OCI-LY1 (cell line): Measurements from ENCODE around the gene MOV10.

Experiments used
- H2AFZ ChIP-seq: fragments of 200-600 bp; sonication (generic), shearing (Covaris generic); 2 replicates; pipeline ENCODE4 v1.6.0; 2014; ENCODE audit warnings: antibody characterized with exemption, mild to moderate bottlenecking, low read length
- H3F3A ChIP-seq: fragments of 200-600 bp; sonication (generic), shearing (Covaris generic); 2 replicates; pipeline ENCODE4 v1.6.0; 2014; ENCODE audit warnings: mild to moderate bottlenecking, antibody characterized with exemption, low read length, moderate library complexity; ENCODE audit not compliant: insufficient read depth
- H3K27ac ChIP-seq: fragments of 200-600 bp; sonication (generic); 2 replicates; pipeline ENCODE4 v1.5.1; 2014; ENCODE audit warnings: low read length, mixed run types, mild to moderate bottlenecking, low read depth; ENCODE audit not compliant: poor library complexity, severe bottlenecking
- H3K27me3 ChIP-seq: fragments of 200-600 bp; sonication (generic); 2 replicates; pipeline ENCODE4 v1.6.0; 2014; ENCODE audit warnings: antibody characterized with exemption, mild to moderate bottlenecking, low read length, moderate library complexity; ENCODE audit not compliant: insufficient read depth
- H3K36me3 ChIP-seq: fragments of 200-600 bp; sonication (generic); 2 replicates; pipeline ENCODE4 v1.6.1; 2014; ENCODE audit warnings: mild to moderate bottlenecking, antibody characterized with exemption, low read length, moderate library complexity, mixed read lengths; ENCODE audit not compliant: insufficient read depth
- H3K4me1 ChIP-seq: fragments of 200-600 bp; sonication (generic); 2 replicates; pipeline ENCODE4 v1.5.1; 2014; ENCODE audit warnings: mild to moderate bottlenecking, low read length, moderate library complexity; ENCODE audit not compliant: insufficient read depth, severe bottlenecking
- H3K4me2 ChIP-seq: fragments of 200-600 bp; sonication (generic), shearing (Covaris generic); 2 replicates; pipeline ENCODE4 v1.6.1; 2014; ENCODE audit warnings: low read length
- H3K4me3 ChIP-seq: fragments of 200-600 bp; sonication (generic); 2 replicates; pipeline ENCODE4 v1.5.1; 2014; ENCODE audit warnings: low read length, low read depth, mild to moderate bottlenecking, mixed read lengths; ENCODE audit not compliant: poor library complexity, severe bottlenecking
- H3K79me2 ChIP-seq: fragments of 200-600 bp; shearing (Covaris generic); 2 replicates; pipeline ENCODE4 v1.6.1; 2016; ENCODE audit warnings: mixed run types, low read length, mixed read lengths; ENCODE audit not compliant: insufficient read depth
- H3K9ac ChIP-seq: fragments of 200-600 bp; sonication (generic), shearing (Covaris generic); 2 replicates; pipeline ENCODE4 v1.6.1; 2014; ENCODE audit warnings: mild to moderate bottlenecking, low read length, mixed read lengths
- H3K9me2 ChIP-seq: fragments of 200-600 bp; sonication (generic), shearing (Covaris generic); 2 replicates; pipeline ENCODE4 v1.6.1; 2014; ENCODE audit warnings: low read depth, mild to moderate bottlenecking, low read length, mixed read lengths
- H3K9me3 ChIP-seq: fragments of 200-600 bp; shearing (Covaris generic); 2 replicates; pipeline ENCODE4 v1.6.1; 2014; ENCODE audit warnings: low read length, mixed read lengths
- H4K20me1 ChIP-seq: fragments of 200-600 bp; sonication (generic), shearing (Covaris generic); 2 replicates; pipeline ENCODE4 v1.6.0; 2016; ENCODE audit warnings: mild to moderate bottlenecking, low read length; ENCODE audit not compliant: insufficient read depth
- CTCF ChIP-seq: fragments of 200-600 bp; sonication (generic), shearing (Covaris generic); IDR thresholded peaks from 2 replicates; pipeline ENCODE4 v1.5.1; 2017; ENCODE audit warnings: mild to moderate bottlenecking, antibody characterized with exemption, low read length, moderate library complexity, mixed read lengths
- EZH2 ChIP-seq: fragments of 200-600 bp; sonication (generic), shearing (Covaris generic); IDR thresholded peaks from 2 replicates; pipeline ENCODE4 v1.8.0; 2017; ENCODE audit warnings: borderline replicate concordance, mixed run types, mild to moderate bottlenecking, antibody characterized with exemption, low read length, moderate library complexity, mixed read lengths

MOV10 gene

DNA sequence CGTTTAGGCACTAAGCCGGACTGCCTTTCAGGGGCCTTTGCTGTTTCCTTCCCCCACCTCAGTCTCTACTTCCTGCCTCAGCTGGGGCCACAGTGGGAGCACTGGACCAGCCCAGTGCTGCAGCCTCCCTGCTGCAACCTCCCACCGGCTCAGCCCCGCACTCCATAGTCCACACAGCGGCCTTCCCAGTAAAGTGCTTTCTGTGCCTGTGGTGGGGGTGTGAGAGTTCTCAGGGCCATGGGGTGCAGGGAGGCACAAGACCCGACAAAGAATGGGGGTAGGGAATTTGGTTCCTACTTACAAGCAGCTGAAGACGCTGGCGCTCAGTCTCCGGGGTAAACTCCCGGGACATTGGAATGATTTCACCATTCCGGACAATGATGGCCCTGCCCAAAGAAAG, 37.2 kb downstream of the MOV10 start:
- H3K4me3 ChIP-seq, result no peak overlapping the region
- H3K9me2 ChIP-seq, result no peaks in the 10 kb centered on the region
- H3K4me2 ChIP-seq, result no peak overlapping the region
- H3K27ac ChIP-seq, result no peak overlapping the region
- H3K36me3 ChIP-seq, result no peaks in the 10 kb centered on the region
- TF ChIP-seq CTCF, result no peak
- TF ChIP-seq EZH2, result no peak
- H2AFZ ChIP-seq, result no peak overlapping the region
- H3K27me3 ChIP-seq, result no peaks in the 10 kb centered on the region; the same call in 1 of the 2 replicates
- no peak overlapping the region for H3K9ac ChIP-seq
- no peaks in the 10 kb centered on the region for H4K20me1 ChIP-seq
- H3K9me3 ChIP-seq, result no peaks in the 10 kb centered on the region
- H3K79me2 ChIP-seq, result no peaks in the 10 kb centered on the region
- peaks cover 30% of the 10 kb centered on the region for H3K4me1 ChIP-seq
- H3F3A ChIP-seq, result peaks cover 6% of the 10 kb centered on the region; the same call in 1 of the 2 replicates

DNA sequence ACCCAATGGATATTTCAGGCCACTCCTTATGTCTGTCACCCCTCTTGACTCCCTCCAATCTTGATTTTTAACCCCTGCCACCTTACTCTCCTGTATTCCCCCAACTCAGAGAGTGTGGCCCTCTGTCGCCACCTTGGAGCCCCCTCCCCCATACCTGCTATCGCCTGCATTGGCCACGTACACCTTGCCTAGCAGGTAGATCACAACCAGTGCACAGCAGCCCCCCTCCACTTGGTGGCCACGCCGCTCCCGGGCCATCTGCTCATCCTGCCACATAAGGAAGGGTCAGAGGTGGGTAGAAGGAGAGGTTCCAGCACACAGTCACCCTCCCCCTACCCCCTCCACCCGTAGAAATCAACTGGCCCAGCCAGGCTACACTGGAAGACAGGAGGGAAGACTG, 37.7 kb downstream of the MOV10 start:
- Histone ChIP-seq H3K4me1 (peaks cover 29% of the 10 kb centered on the region), H4K20me1 (no peaks in the 10 kb centered on the region), H3K9ac (no peak overlapping the region), H3F3A (peaks cover 6% of the 10 kb centered on the region; the same call in 1 of the 2 replicates), H3K9me3 (no peaks in the 10 kb centered on the region), H3K27ac (no peak overlapping the region), H3K4me3 (no peak overlapping the region), H3K4me2 (no peak overlapping the region), H3K79me2 (no peaks in the 10 kb centered on the region), H3K36me3 (no peaks in the 10 kb centered on the region), H3K27me3 (no peaks in the 10 kb centered on the region; the same call in 1 of the 2 replicates), H3K9me2 (no peaks in the 10 kb centered on the region), H2AFZ (no peak overlapping the region)
- TF ChIP-seq EZH2 (no peak), CTCF (no peak)

DNA sequence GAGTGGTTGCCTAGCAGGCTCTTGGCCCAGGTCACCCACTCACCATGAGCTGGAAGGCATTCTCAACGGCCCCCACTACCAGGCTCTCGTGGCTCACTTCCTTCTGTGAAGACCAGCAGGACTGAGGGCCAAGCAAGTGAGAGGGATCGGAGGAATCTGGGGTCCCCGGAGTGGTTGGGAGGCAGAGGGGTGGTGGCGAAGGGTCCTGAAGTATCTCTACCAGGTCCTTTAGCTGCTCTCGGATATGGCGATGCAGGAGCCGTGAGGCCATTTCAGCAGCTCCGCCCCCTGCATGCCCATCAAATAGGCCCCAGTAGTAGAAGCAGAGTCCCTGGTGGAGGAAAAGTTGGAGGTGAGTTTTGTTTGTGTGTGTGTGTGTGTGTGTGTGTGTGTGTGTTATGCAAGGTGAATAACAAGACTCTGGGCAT, 38.3 kb downstream of the MOV10 start:
- H3K9ac ChIP-seq, result no peak overlapping the region
- no peaks in the 10 kb centered on the region for H4K20me1 ChIP-seq
- no peak overlapping the region for H3K4me2 ChIP-seq
- H3K4me3 ChIP-seq, result no peak overlapping the region
- H3K36me3 ChIP-seq, result no peaks in the 10 kb centered on the region
- H3K79me2 ChIP-seq, result no peaks in the 10 kb centered on the region
- H3K27ac ChIP-seq, result no peak overlapping the region
- H3K4me1 ChIP-seq, result peaks cover 25% of the 10 kb centered on the region
- H3K9me3 ChIP-seq, result no peaks in the 10 kb centered on the region
- peaks cover 5% of the 10 kb centered on the region; the same call in 1 of the 2 replicates for H3F3A ChIP-seq
- no peak for TF ChIP-seq EZH2
- no peak for TF ChIP-seq CTCF
- no peaks in the 10 kb centered on the region; the same call in 1 of the 2 replicates for H3K27me3 ChIP-seq
- no peaks in the 10 kb centered on the region for H3K9me2 ChIP-seq
- no peak overlapping the region for H2AFZ ChIP-seq
